GM19397 (cell line): ENCODE results near the gene SPATA2L.

Experiments
- ATAC-seq: cut with Tn5 transposase; IDR thresholded peaks from one replicate; pipeline ENCODE4 v1.9.1; 2021; ENCODE audit warnings: mild to moderate bottlenecking, moderate library complexity; ENCODE audit not compliant: unreplicated experiment

SPATA2L gene

GRCh38 chr16:89701425-89702406 lies at the start of gene SPATA2L:
SPATA2L (minus strand) TSS chr16:89701705; CDS start chr16:89701232, 473 bp downstream.
- ATAC-seq: peak; percentile 64

- no peak for ATAC-seq
These were observed 48.1 kb upstream of the SPATA2L start for GRCh38 chr16:89749637-89750036.

GRCh38 chr16:89748921-89749320 lies 47.4 kb upstream of the SPATA2L start:
- no peak for ATAC-seq

- ATAC-seq: no peak
These were observed 46.6 kb upstream of the SPATA2L start for GRCh38 chr16:89748076-89748475.

- no peak for ATAC-seq
These were observed 44.5 kb upstream of the SPATA2L start for GRCh38 chr16:89746043-89746442.

- no peak for ATAC-seq
These were observed 43.3 kb upstream of the SPATA2L start for GRCh38 chr16:89744813-89745212.

- no peak for ATAC-seq
These were observed 41.4 kb upstream of the SPATA2L start for GRCh38 chr16:89742948-89743347.

- no peak for ATAC-seq
These were observed 40.0 kb upstream of the SPATA2L start for GRCh38 chr16:89741342-89742014.

GRCh38 chr16:89739383-89739782 lies 37.9 kb upstream of the SPATA2L start:
- ATAC-seq: no peak

- ATAC-seq: no peak
These were observed 37.2 kb upstream of the SPATA2L start for GRCh38 chr16:89738538-89739317.

- ATAC-seq: no peak
These were observed 36.5 kb upstream of the SPATA2L start for GRCh38 chr16:89738072-89738377.

GRCh38 chr16:89737341-89738071 lies 36.0 kb upstream of the SPATA2L start:
- ATAC-seq: no peak

GRCh38 chr16:89736554-89736953 lies 35.0 kb upstream of the SPATA2L start:
- no peak for ATAC-seq

GRCh38 chr16:89733792-89734191 lies 32.3 kb upstream of the SPATA2L start:
- no peak for ATAC-seq

GRCh38 chr16:89733322-89733721 lies 31.8 kb upstream of the SPATA2L start:
- ATAC-seq: no peak

- ATAC-seq: no peak
These were observed 31.4 kb upstream of the SPATA2L start for GRCh38 chr16:89732918-89733242.

- no peak for ATAC-seq
These were observed 30.8 kb upstream of the SPATA2L start for GRCh38 chr16:89732142-89732917.

GRCh38 chr16:89730610-89731234 lies 29.2 kb upstream of the SPATA2L start:
- no peak for ATAC-seq

- no peak for ATAC-seq
These were observed 28.5 kb upstream of the SPATA2L start for GRCh38 chr16:89729863-89730593.
